Effector CD8-positive, alpha-beta T cell (primary cell): ENCODE measurements around the gene SPDYE3.
"Not testable (repeated sequence)": the region's sequence is repeated elsewhere in the genome, so short reads cannot be mapped to it uniquely, and the experiment has no call there.

Source experiments
- DNase-seq: peaks from one replicate; lab custom pipeline; 2025; lab: John Stamatoyannopoulos, UW

The SPDYE3 gene

GRCh38 chr7:100287191-100287969, 20.1 kb upstream of the SPDYE3 start:
- not testable (repeated sequence) for DNase-seq

- not testable (repeated sequence) for DNase-seq
Measured at GRCh38 chr7:100288258-100288657, 19.2 kb upstream of the SPDYE3 start.

- DNase-seq = not testable (repeated sequence)
Measured at GRCh38 chr7:100292162-100292561, 15.3 kb upstream of the SPDYE3 start.

GRCh38 chr7:100295269-100295668, 12.2 kb upstream of the SPDYE3 start:
- not testable (repeated sequence) for DNase-seq

- not testable (repeated sequence) for DNase-seq
Measured at GRCh38 chr7:100297852-100298631, 9.5 kb upstream of the SPDYE3 start.

GRCh38 chr7:100298632-100298895, 8.9 kb upstream of the SPDYE3 start:
- not testable (repeated sequence) for DNase-seq

GRCh38 chr7:100304526-100304925, 3.0 kb upstream of the SPDYE3 start:
- not testable (repeated sequence) for DNase-seq

- not testable (repeated sequence) for DNase-seq
Measured at GRCh38 chr7:100318329-100318728, 10.8 kb downstream of the SPDYE3 start.

GRCh38 chr7:100321648-100322047, 14.1 kb downstream of the SPDYE3 start:
- not testable (repeated sequence) for DNase-seq

- DNase-seq = not testable (repeated sequence)
Measured at GRCh38 chr7:100324194-100324593, 16.7 kb downstream of the SPDYE3 start.

- not testable (repeated sequence) for DNase-seq
Measured at GRCh38 chr7:100325671-100326070, 18.2 kb downstream of the SPDYE3 start.

GRCh38 chr7:100326914-100327313, 19.4 kb downstream of the SPDYE3 start:
- not testable (repeated sequence) for DNase-seq

- DNase-seq = peak; percentile 87
Measured at GRCh38 chr7:100335566-100336466, 28.3 kb downstream of the SPDYE3 start.

GRCh38 chr7:100338083-100338696, 30.7 kb downstream of the SPDYE3 start:
- not testable (repeated sequence) for DNase-seq

GRCh38 chr7:100341286-100341685, 33.8 kb downstream of the SPDYE3 start:
- DNase-seq = not testable (repeated sequence)

GRCh38 chr7:100342765-100343164, 35.3 kb downstream of the SPDYE3 start:
- DNase-seq = no peak

GRCh38 chr7:100344124-100344559, 36.6 kb downstream of the SPDYE3 start:
- not testable (repeated sequence) for DNase-seq

- peak; percentile 79 for DNase-seq
Measured at GRCh38 chr7:100344560-100345287, 37.2 kb downstream of the SPDYE3 start.

- peak; percentile 63 for DNase-seq
Measured at GRCh38 chr7:100345288-100345672, 37.8 kb downstream of the SPDYE3 start.

- no peak for DNase-seq
Measured at GRCh38 chr7:100346921-100347320, 39.4 kb downstream of the SPDYE3 start.

- no peak for DNase-seq
Measured at GRCh38 chr7:100348805-100349204, 41.3 kb downstream of the SPDYE3 start.
